GM12891 (cell line): Measurements from ENCODE around the gene IGFBPL1.

Experiments
- POLR2A ChIP-seq: IDR thresholded peaks from 2 replicates; pipeline ENCODE4 v1.6.1; 2011; ENCODE audit warnings: low read depth, low read length, control low read depth
- POLR2AphosphoS5 ChIP-seq: IDR thresholded peaks from 2 replicates; pipeline ENCODE4 v1.6.1; 2011; ENCODE audit warnings: low read depth, low read length, control low read depth
- TAF1 ChIP-seq: IDR thresholded peaks from 2 replicates; pipeline ENCODE4 v1.6.1; 2011; ENCODE audit warnings: low read depth, low read length, control low read depth

DNA sequence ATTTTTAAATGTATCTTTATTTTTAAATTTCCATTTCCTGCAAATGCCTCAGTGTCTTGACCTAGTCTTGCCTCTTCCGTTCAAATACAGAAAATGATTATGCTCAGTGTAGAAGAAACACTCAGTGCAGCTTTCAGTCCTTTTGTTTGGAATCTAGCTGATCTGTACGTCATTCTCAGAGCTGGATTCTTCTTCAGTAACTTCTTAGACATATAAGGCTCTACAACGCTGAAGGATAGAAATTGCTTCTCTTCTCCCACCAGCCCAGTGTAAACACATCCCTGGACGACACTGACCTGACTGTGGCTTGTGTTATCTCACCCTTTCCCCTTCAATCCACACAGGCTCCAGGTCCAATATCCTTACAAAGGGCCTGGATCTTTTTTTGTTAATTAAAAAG lies 34.9 kb downstream of the IGFBPL1 start:
- TF ChIP-seq POLR2A, result no peak
- no peak for TF ChIP-seq POLR2AphosphoS5
- no peak for TF ChIP-seq TAF1
